ENCODE results near the gene MRAP.

MRAP gene

GRCh38 chr21:32299695-32300094 is 1.0 kb downstream of the MRAP start:
- no peak for TF ChIP-seq ZFX (IDR thresholded peaks at IDR 0.05)
- TF ChIP-seq CTCF (conservative IDR thresholded peaks at IDR 0.05) = no peak

DNA sequence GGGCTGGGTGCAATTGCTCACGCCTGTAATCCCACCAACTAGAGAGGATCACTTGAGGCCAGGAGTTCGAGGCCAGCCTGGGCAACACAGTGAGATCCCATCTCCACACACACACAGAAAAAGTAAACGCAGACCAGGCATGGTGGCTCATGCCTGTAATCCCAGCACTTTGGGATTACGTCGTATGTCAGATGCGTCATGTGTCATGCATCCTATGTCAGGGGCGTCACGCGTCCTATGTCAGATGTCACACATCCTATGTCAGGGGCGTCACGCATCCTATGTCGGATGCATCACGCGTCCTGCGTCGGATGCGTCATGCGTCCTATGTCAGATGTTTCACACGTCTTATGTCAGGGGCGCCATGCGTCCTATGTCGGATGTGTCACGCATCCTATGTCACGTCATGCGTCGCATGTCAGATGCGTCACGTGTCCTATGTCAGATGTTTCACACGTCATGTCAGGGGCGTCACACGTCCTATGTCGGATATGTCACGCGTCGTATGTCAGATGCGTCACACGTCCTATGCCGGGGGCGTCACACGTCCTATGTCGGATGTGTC is 1.5 kb downstream of the MRAP start:
- TF ChIP-seq ZFX (IDR thresholded peaks at IDR 0.05) = no peak
- no peak for TF ChIP-seq CTCF (conservative IDR thresholded peaks at IDR 0.05)
- H3K27ac ChIP-seq = no peak overlapping the region

More at GRCh38 chr21:32299695-32300094, 1.0 kb downstream of the MRAP start:
- H3K27ac ChIP-seq = no peak overlapping the region

- H3K27ac ChIP-seq = no peak overlapping the region
- TF ChIP-seq CTCF (conservative IDR thresholded peaks at IDR 0.05) = no peak
- no peak for TF ChIP-seq ZFX (IDR thresholded peaks at IDR 0.05)
These were observed 2.9 kb downstream of the MRAP start for GRCh38 chr21:32301596-32301995.

GRCh38 chr21:32302560-32302959 is 3.9 kb downstream of the MRAP start:
- TF ChIP-seq CTCF (conservative IDR thresholded peaks at IDR 0.05) = no peak
- no peak for TF ChIP-seq ZFX (IDR thresholded peaks at IDR 0.05)

DNA sequence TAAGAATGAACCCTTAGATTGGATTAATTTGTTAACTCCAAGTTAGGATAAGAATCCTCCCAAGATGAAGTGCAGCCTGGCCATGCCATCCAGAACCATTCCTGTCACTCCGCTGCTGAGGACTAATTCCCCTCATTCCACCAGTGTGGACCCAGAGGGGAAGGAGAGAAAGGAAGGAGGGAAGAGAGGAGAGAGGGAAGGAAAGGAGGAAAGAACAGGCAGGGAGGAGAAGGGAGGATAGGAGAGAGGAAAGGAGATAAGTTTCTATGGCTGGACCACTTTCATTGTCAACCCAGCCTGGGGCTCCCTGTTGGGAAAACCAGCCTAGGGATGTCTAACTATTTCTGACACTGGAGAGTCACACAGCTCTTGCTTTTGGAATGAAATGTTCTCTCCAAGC is 4.7 kb downstream of the MRAP start:
- no peak for TF ChIP-seq CTCF (conservative IDR thresholded peaks at IDR 0.05)
- TF ChIP-seq ZFX (IDR thresholded peaks at IDR 0.05) = no peak
- no peak overlapping the region for H3K27ac ChIP-seq

More at GRCh38 chr21:32302560-32302959, 3.9 kb downstream of the MRAP start:
- no peak overlapping the region for H3K27ac ChIP-seq

- H3K27ac ChIP-seq = no peak overlapping the region
- TF ChIP-seq ZFX (IDR thresholded peaks at IDR 0.05) (no peak), CTCF (conservative IDR thresholded peaks at IDR 0.05) (no peak)
These were observed 6.3 kb downstream of the MRAP start for GRCh38 chr21:32304998-32305397.

GRCh38 chr21:32306021-32306780 is 7.5 kb downstream of the MRAP start:
- no peak for TF ChIP-seq ZFX (IDR thresholded peaks at IDR 0.05)
- no peak for TF ChIP-seq CTCF (conservative IDR thresholded peaks at IDR 0.05)
- no peak overlapping the region for H3K27ac ChIP-seq
